GM23338 (cell line): ENCODE measurements around the gene DIP2C. TPM values are rescaled to one million over a fixed set of nuclear protein-coding genes. Genes with fewer than 3 reads are reported as not detected.

Experiments
- CTCF ChIP-seq, 2 experiments: fragments of 200-600 bp in 1 of 2; sonication (generic) in 1 of 2; conservative IDR thresholded peaks; 2 replicates each; pipeline versions ENCODE4 v1.5.1 to v1.6.1; 2016 to 2017; ENCODE audit warnings: antibody characterized with exemption in 2 of 2, low read depth in 2 of 2, mild to moderate bottlenecking in 2 of 2, moderate library complexity in 1 of 2
- ETS1 ChIP-seq: IDR thresholded peaks from 2 replicates; pipeline ENCODE4 v1.6.1; 2016; ENCODE audit warnings: antibody characterized with exemption
- EZH2 ChIP-seq: fragments of 200-600 bp; sonication (generic); IDR thresholded peaks from one replicate; pipeline ENCODE4 v1.8.0; 2017; ENCODE audit warnings: antibody characterized with exemption, mild to moderate bottlenecking, low read depth; ENCODE audit not compliant: unreplicated experiment
- EZH2phosphoT487 ChIP-seq: fragments of 200-600 bp; sonication (generic); IDR thresholded peaks from one replicate; pipeline ENCODE4 v1.8.1; 2018; ENCODE audit warnings: antibody characterized with exemption; ENCODE audit not compliant: unreplicated experiment
- JUNB ChIP-seq: IDR thresholded peaks from one replicate; pipeline ENCODE4 v1.6.1; 2016; ENCODE audit warnings: antibody characterized with exemption; ENCODE audit not compliant: unreplicated experiment
- POLR2AphosphoS5 ChIP-seq: IDR thresholded peaks from 2 replicates; pipeline ENCODE4 v1.6.1; 2016; ENCODE audit warnings: antibody characterized with exemption, low read depth
- STAT1 ChIP-seq: IDR thresholded peaks from one replicate; pipeline ENCODE4 v1.6.1; 2016; ENCODE audit warnings: antibody characterized with exemption; ENCODE audit not compliant: unreplicated experiment
- ZNF114 ChIP-seq: fragments of 250-450 bp; sonication (Bioruptor Pico); IDR thresholded peaks from 2 replicates; pipeline ENCODE4 v1.5.0; 2020; ENCODE audit warnings: mild to moderate bottlenecking, moderate library complexity
- ZNF331 ChIP-seq: fragments of 250-450 bp; sonication (Bioruptor Pico); IDR thresholded peaks from 2 replicates; pipeline ENCODE4 v1.5.0; 2020; ENCODE audit warnings: low read depth, mild to moderate bottlenecking, moderate library complexity
- ZNF462 ChIP-seq: fragments of 250-450 bp; sonication (Bioruptor Pico); IDR thresholded peaks from 2 replicates; pipeline ENCODE4 v1.5.0; 2020; ENCODE audit warnings: mild to moderate bottlenecking, moderate library complexity
- polyA plus RNA-seq: library from polyadenylated mRNA; unstranded; fragments of >200 nt; fragmentation: Nextera tagmentation; extraction: Ambion mirVana; gene quantifications from 2 replicates; pipeline ENCODE4 v1.2.1, GENCODE V29; 2016
- total RNA-seq: library from RNA; depleted of rRNA; stranded (reverse); fragments of >200 nt; shearing (Covaris generic); gene quantifications from 2 replicates; pipeline ENCODE4 v1.2.3, GENCODE V29; 2014

The DIP2C gene
- total and polyA plus RNA-seq, 2 experiments from 2014 or later, result 5.1 to 7.7 TPM

- TF ChIP-seq ZNF462 (no peak), STAT1 (no peak), ZNF114 (no peak), POLR2AphosphoS5 (no peak), ZNF331 (CRISPR knock-in tag) (no peak), EZH2 (no peak), JUNB (no peak), ETS1 (no peak), EZH2phosphoT487 (no peak), CTCF (conservative IDR thresholded peaks at IDR 0.05; ENCODE audit: low read depth in 2 of 2) (no peak)
These were observed 4.0 kb upstream of the DIP2C start (continued) for GRCh38 chr10:693506-693905.
